Neural progenitor cell (in vitro differentiated cells): ENCODE results near the gene GRAMD4.

Experiments
- CTCF ChIP-seq: fragments of 200-600 bp; sonication (generic); IDR thresholded peaks from 2 replicates; pipeline ENCODE4 v1.5.1; 2017; ENCODE audit warnings: antibody characterized with exemption, mild to moderate bottlenecking
- EZH2phosphoT487 ChIP-seq: fragments of 200-600 bp; sonication (generic); IDR thresholded peaks from 2 replicates; pipeline ENCODE4 v1.6.1; 2017; ENCODE audit warnings: antibody characterized with exemption

- TF ChIP-seq CTCF (no peak), EZH2phosphoT487 (no peak)
Measured at GRCh38 chr22:46631113-46631512, 10.9 kb downstream of the GRAMD4 start.
